ENCODE measurements around the gene TNFAIP8L2. TPM values are rescaled to one million over a fixed set of nuclear protein-coding genes. Genes with fewer than 3 reads are reported as not detected.

The TNFAIP8L2 gene
- total RNA-seq, 1 donor from 2014 or later, result 10.3 TPM

GRCh38 chr1:151134396-151134795, 22.1 kb upstream of the TNFAIP8L2 start:
- Histone ChIP-seq H3K27ac (no peak overlapping the region), H3K36me3 (no peaks in the 10 kb centered on the region), H3K27me3 (no peaks in the 10 kb centered on the region), H3K4me1 (peaks cover 5% of the 10 kb centered on the region), H3K9me3 (no peaks in the 10 kb centered on the region), H3K4me3 (no peak overlapping the region)
- intact Hi-C loops (cut with DNase I), result no loop called here
- TF ChIP-seq CTCF (IDR thresholded peaks at IDR 0.05), result no peak
- ATAC-seq, result no peak
- DNase-seq, result no peak

GRCh38 chr1:151134991-151135390, 21.5 kb upstream of the TNFAIP8L2 start:
- no peaks in the 10 kb centered on the region for H3K9me3 ChIP-seq
- no peak for TF ChIP-seq CTCF (IDR thresholded peaks at IDR 0.05)
- no peaks in the 10 kb centered on the region for H3K27me3 ChIP-seq
- DNase-seq, result no peak
- no peaks in the 10 kb centered on the region for H3K36me3 ChIP-seq
- H3K27ac ChIP-seq, result no peak overlapping the region
- ATAC-seq, result no peak
- peaks cover 5% of the 10 kb centered on the region for H3K4me1 ChIP-seq
- H3K4me3 ChIP-seq, result no peak overlapping the region
- intact Hi-C loops (cut with DNase I), result no loop called here

GRCh38 chr1:151135433-151136385, 20.7 kb upstream of the TNFAIP8L2 start:
- TF ChIP-seq CTCF (IDR thresholded peaks at IDR 0.05), result no peak
- H3K27me3 ChIP-seq, result no peaks in the 10 kb centered on the region
- no peak overlapping the region for H3K4me3 ChIP-seq
- H3K27ac ChIP-seq, result no peak overlapping the region
- H3K4me1 ChIP-seq, result peaks cover 5% of the 10 kb centered on the region
- ATAC-seq (no peak), DNase-seq (no peak)
- intact Hi-C loops (cut with DNase I), result no loop called here
- no peaks in the 10 kb centered on the region for H3K9me3 ChIP-seq
- no peaks in the 10 kb centered on the region for H3K36me3 ChIP-seq

- H3K9me3 ChIP-seq, result no peaks in the 10 kb centered on the region
- H3K4me3 ChIP-seq, result no peak overlapping the region
- intact Hi-C loops (cut with DNase I), result no loop called here
- ATAC-seq, result no peak
- H3K27me3 ChIP-seq, result no peaks in the 10 kb centered on the region
- H3K27ac ChIP-seq, result no peak overlapping the region
- DNase-seq, result no peak
- no peak for TF ChIP-seq CTCF (IDR thresholded peaks at IDR 0.05)
- H3K4me1 ChIP-seq, result no peaks in the 10 kb centered on the region
- no peaks in the 10 kb centered on the region for H3K36me3 ChIP-seq
Measured at GRCh38 chr1:151137789-151138188, 18.7 kb upstream of the TNFAIP8L2 start.

- intact Hi-C loops (cut with DNase I), result no loop called here
Measured at GRCh38 chr1:151142411-151143056, 13.9 kb upstream of the TNFAIP8L2 start.

More at GRCh38 chr1:151142411-151143056, 13.9 kb upstream of the TNFAIP8L2 start:
- ATAC-seq, result no peak
- Histone ChIP-seq H3K4me3 (no peak overlapping the region), H3K36me3 (no peaks in the 10 kb centered on the region), H3K9me3 (no peaks in the 10 kb centered on the region), H3K4me1 (peaks cover 24% of the 10 kb centered on the region), H3K27ac (no peak overlapping the region), H3K27me3 (no peaks in the 10 kb centered on the region)
- TF ChIP-seq CTCF (IDR thresholded peaks at IDR 0.05), result no peak
- no peak for DNase-seq

All from upper lobe of right lung (tissue), 1 donor.